ENCODE measurements around the gene NOL4L. TPM values are rescaled to one million over a fixed set of nuclear protein-coding genes. Genes with fewer than 3 reads are reported as not detected.

NOL4L gene
- total RNA-seq, 2 experiments from 2014 or later = 53.1 to 55.6 TPM

- H3K4me3 ChIP-seq (ENCODE audit: low read length) = no peak overlapping the region
- peaks cover 46% of the 10 kb centered on the region for H3K4me1 Mint-ChIP-seq (ENCODE audit: low read depth)
- intact Hi-C loops (cut with DNase I, micrococcal nuclease) = no loop called here
- peak overlapping the region in 1 of 2 donors; percentile 30 for H3K27ac ChIP-seq (ENCODE audit: low read depth in 1 of 2, low read length in 2 of 2)
- H3K27me3 ChIP-seq (ENCODE audit: control insufficient read depth in 1 of 2, insufficient read depth in 2 of 2, low read length in 2 of 2) = no peaks in the 10 kb centered on the region
- no peaks in the 10 kb centered on the region for H3K9me3 Mint-ChIP-seq
- ChIA-PET POLR2A (interaction anchor here (1.1 to 1.6 kb wide), 2 partner anchors 38 to 39 kb away, joined by 3 read pairs; no protein-coding TSS in a partner anchor), CTCF (interaction anchor here (0.7 to 1.5 kb wide), 3 partner anchors 34 to 65 kb away, joined by 3 to 4 read pairs (median 3); no protein-coding TSS in a partner anchor)
- peaks cover 17% of the 10 kb centered on the region for H3K36me3 ChIP-seq (ENCODE audit: insufficient read depth, low read length)
- no peak for DNase-seq
- no peak overlapping the region for H3K27ac Mint-ChIP-seq
- H3K27me3 Mint-ChIP-seq = no peaks in the 10 kb centered on the region
- ATAC-seq (ENCODE audit: poor library complexity) = no peak
- no peak for TF ChIP-seq CTCF (IDR thresholded peaks at IDR 0.05)
- H3K4me3 Mint-ChIP-seq = no peak overlapping the region
- H3K4me1 ChIP-seq (ENCODE audit: insufficient read depth, low read length) = peaks cover 97% of the 10 kb centered on the region
- peaks cover 5% of the 10 kb centered on the region for H3K36me3 Mint-ChIP-seq (ENCODE audit: low read depth)
- H3K9me3 ChIP-seq (ENCODE audit: control insufficient read depth in 1 of 2, insufficient read depth in 1 of 2, low read length in 2 of 2) = no peaks in the 10 kb centered on the region
These were observed 11.8 kb downstream of the NOL4L start for GRCh38 chr20:32573167-32573851.

- H3K27me3 ChIP-seq (ENCODE audit: control insufficient read depth in 1 of 2, insufficient read depth in 2 of 2, low read length in 2 of 2) = no peaks in the 10 kb centered on the region
- H3K4me3 Mint-ChIP-seq = no peak overlapping the region
- intact Hi-C loops (cut with DNase I, micrococcal nuclease) = no loop called here
- no peaks in the 10 kb centered on the region for H3K9me3 Mint-ChIP-seq
- peaks cover 5% of the 10 kb centered on the region for H3K36me3 Mint-ChIP-seq (ENCODE audit: low read depth)
- no peak overlapping the region for H3K27ac Mint-ChIP-seq
- peaks cover 14% of the 10 kb centered on the region for H3K36me3 ChIP-seq (ENCODE audit: insufficient read depth, low read length)
- no peaks in the 10 kb centered on the region for H3K9me3 ChIP-seq (ENCODE audit: control insufficient read depth in 1 of 2, insufficient read depth in 1 of 2, low read length in 2 of 2)
- ATAC-seq (ENCODE audit: poor library complexity) (no peak), DNase-seq (no peak)
- CTCF ChIA-PET = interaction anchor here (1.5 kb wide), 1 partner anchor 33 kb away, joined by 3 read pairs; no protein-coding TSS in a partner anchor
- peaks cover 37% of the 10 kb centered on the region for H3K4me1 Mint-ChIP-seq (ENCODE audit: low read depth)
- peaks cover 97% of the 10 kb centered on the region for H3K4me1 ChIP-seq (ENCODE audit: insufficient read depth, low read length)
- no peak overlapping the region for H3K4me3 ChIP-seq (ENCODE audit: low read length)
- peak overlapping the region in 1 of 2 donors; percentile 36 for H3K27ac ChIP-seq (ENCODE audit: low read depth in 1 of 2, low read length in 2 of 2)
- TF ChIP-seq CTCF (IDR thresholded peaks at IDR 0.05) = no peak
- no peaks in the 10 kb centered on the region for H3K27me3 Mint-ChIP-seq
- POLR2A ChIA-PET = interaction anchor here (1.1 kb wide), 1 partner anchor 38 kb away, joined by 3 read pairs; no protein-coding TSS in a partner anchor
These were observed 12.7 kb downstream of the NOL4L start for GRCh38 chr20:32572271-32572968.

GRCh38 chr20:32571566-32571965 is 13.6 kb downstream of the NOL4L start:
- no peak overlapping the region for H3K4me3 Mint-ChIP-seq
- intact Hi-C loops (cut with DNase I, micrococcal nuclease) = no loop called here
- H3K4me1 Mint-ChIP-seq (ENCODE audit: low read depth) = peaks cover 36% of the 10 kb centered on the region
- DNase-seq (no peak), ATAC-seq (ENCODE audit: poor library complexity) (no peak)
- ChIA-PET POLR2A (no interaction called here), CTCF (no interaction called here)
- H3K9me3 ChIP-seq (ENCODE audit: control insufficient read depth in 1 of 2, insufficient read depth in 1 of 2, low read length in 2 of 2) = no peaks in the 10 kb centered on the region
- H3K9me3 Mint-ChIP-seq = no peaks in the 10 kb centered on the region
- peaks cover 14% of the 10 kb centered on the region for H3K36me3 ChIP-seq (ENCODE audit: insufficient read depth, low read length)
- H3K36me3 Mint-ChIP-seq (ENCODE audit: low read depth) = peaks cover 5% of the 10 kb centered on the region
- peaks cover 95% of the 10 kb centered on the region for H3K4me1 ChIP-seq (ENCODE audit: insufficient read depth, low read length)
- H3K27me3 ChIP-seq (ENCODE audit: control insufficient read depth in 1 of 2, insufficient read depth in 2 of 2, low read length in 2 of 2) = no peaks in the 10 kb centered on the region
- H3K27ac ChIP-seq (ENCODE audit: low read depth in 1 of 2, low read length in 2 of 2) = peak overlapping the region in 1 of 2 donors; percentile 36
- H3K27ac Mint-ChIP-seq = no peak overlapping the region
- TF ChIP-seq CTCF (IDR thresholded peaks at IDR 0.05) = no peak
- no peaks in the 10 kb centered on the region for H3K27me3 Mint-ChIP-seq
- H3K4me3 ChIP-seq (ENCODE audit: low read length) = no peak overlapping the region
